MM.1S (cell line): ENCODE results near the gene CMIP.

ENCODE experiments used
- DNase-seq: peaks from one replicate; pipeline ENCODE4 v3.0.0-alpha.2; 2015
- H2AFZ ChIP-seq: fragments of 300-600 bp; sonication (generic); 2 replicates; pipeline ENCODE4 v1.6.0; 2016; ENCODE audit warnings: antibody characterized with exemption, low read length
- H3F3A ChIP-seq: fragments of 300-600 bp; sonication (generic); 2 replicates; pipeline ENCODE4 v1.6.1; 2016; ENCODE audit warnings: mild to moderate bottlenecking, antibody characterized with exemption, low read length, moderate library complexity, mixed read lengths; ENCODE audit not compliant: insufficient read depth
- H3K27ac ChIP-seq: fragments of 300-600 bp; sonication (generic); 2 replicates; pipeline ENCODE4 v1.5.1; 2016; ENCODE audit warnings: mild to moderate bottlenecking, low read length
- H3K27me3 ChIP-seq: fragments of 300-600 bp; sonication (generic); replicated peaks from 2 replicates; pipeline ENCODE4 v1.6.0; 2016; ENCODE audit warnings: low read length; ENCODE audit not compliant: insufficient read depth
- H3K36me3 ChIP-seq: fragments of 300-600 bp; sonication (generic); replicated peaks from 2 replicates; pipeline ENCODE4 v1.6.1; 2016; ENCODE audit warnings: mild to moderate bottlenecking, low read length, mixed read lengths; ENCODE audit not compliant: insufficient read depth
- H3K4me1 ChIP-seq: fragments of 300-600 bp; sonication (generic); 2 replicates; pipeline ENCODE4 v1.6.1; 2016; ENCODE audit warnings: low read length, mixed read lengths
- H3K4me2 ChIP-seq: fragments of 300-600 bp; sonication (generic); 2 replicates; pipeline ENCODE4 v1.6.0; 2016; ENCODE audit warnings: low read depth, low read length
- H3K4me3 ChIP-seq: fragments of 300-600 bp; sonication (generic); 2 replicates; pipeline ENCODE4 v1.5.1; 2016; ENCODE audit warnings: low read length, mixed read lengths
- H3K79me2 ChIP-seq: fragments of 300-600 bp; sonication (generic); 2 replicates; pipeline ENCODE4 v1.6.1; 2016; ENCODE audit warnings: mixed run types, low read length, mixed read lengths
- H3K9ac ChIP-seq: fragments of 300-600 bp; sonication (generic); 2 replicates; pipeline ENCODE4 v1.6.1; 2016; ENCODE audit warnings: low read length, mixed read lengths
- H3K9me2 ChIP-seq: fragments of 300-600 bp; sonication (generic); replicated peaks from 2 replicates; pipeline ENCODE4 v1.6.1; 2016; ENCODE audit warnings: mild to moderate bottlenecking, low read length, mixed read lengths; ENCODE audit not compliant: insufficient read depth
- H3K9me3 ChIP-seq: fragments of 300-600 bp; sonication (generic); replicated peaks from 2 replicates; pipeline ENCODE4 v1.6.1; 2016; ENCODE audit warnings: mild to moderate bottlenecking, low read length, mixed read lengths; ENCODE audit not compliant: insufficient read depth
- H4K20me1 ChIP-seq: fragments of 300-600 bp; sonication (generic); 2 replicates; pipeline ENCODE4 v1.6.1; 2016; ENCODE audit warnings: mild to moderate bottlenecking, low read length, moderate library complexity, mixed read lengths; ENCODE audit not compliant: insufficient read depth
- CTCF ChIP-seq: fragments of 300-600 bp; sonication (generic); IDR thresholded peaks from 2 replicates; pipeline ENCODE4 v1.5.1; 2016; ENCODE audit warnings: antibody characterized with exemption, low read length, mixed read lengths
- EZH2 ChIP-seq: fragments of 300-600 bp; sonication (generic); optimal IDR thresholded peaks from 2 replicates; pipeline ENCODE3; 2017; ENCODE audit warnings: low read depth, mild to moderate bottlenecking, antibody characterized with exemption, low read length, mixed read lengths
- EZH2phosphoT487 ChIP-seq: fragments of 300-600 bp; sonication (generic); IDR thresholded peaks from 2 replicates; pipeline ENCODE4 v1.6.1; 2018; ENCODE audit warnings: antibody characterized with exemption, low read length

The CMIP gene

GRCh38 chr16:81634380-81635062 is 189.9 kb downstream of the CMIP start:
- Histone ChIP-seq H2AFZ (no peak overlapping the region), H3K4me3 (no peak overlapping the region), H3K36me3 (no peaks in the 10 kb centered on the region), H3K9me3 (no peaks in the 10 kb centered on the region), H3K27ac (peak overlapping the region; percentile 79; the same call in 1 of the 2 replicates), H3K4me2 (peak overlapping the region; percentile 47; the same call in 1 of the 2 replicates), H3K79me2 (0 out of 2 replicates have a peak, but pooled peaks cover 4% of the 10 kb centered on the region), H4K20me1 (no peaks in the 10 kb centered on the region), H3K27me3 (no peaks in the 10 kb centered on the region), H3K9me2 (no peaks in the 10 kb centered on the region), H3K9ac (peak overlapping the region; percentile 28; the same call in 1 of the 2 replicates), H3F3A (peaks cover 12% of the 10 kb centered on the region; the same call in 1 of the 2 replicates), H3K4me1 (peaks cover 23% of the 10 kb centered on the region)
- no peak for DNase-seq
- TF ChIP-seq CTCF: no peak

- 0 out of 2 replicates have a peak, but pooled peaks cover 4% of the 10 kb centered on the region for H3K79me2 ChIP-seq
- H3K36me3 ChIP-seq: no peaks in the 10 kb centered on the region
- no peak overlapping the region for H2AFZ ChIP-seq
- no peak for DNase-seq
- peaks cover 23% of the 10 kb centered on the region for H3K4me1 ChIP-seq
- H3K9ac ChIP-seq: no peak overlapping the region
- H3K9me3 ChIP-seq: no peaks in the 10 kb centered on the region
- H3K4me3 ChIP-seq: no peak overlapping the region
- no peaks in the 10 kb centered on the region for H4K20me1 ChIP-seq
- H3K4me2 ChIP-seq: no peak overlapping the region
- H3K27me3 ChIP-seq: no peaks in the 10 kb centered on the region
- TF ChIP-seq EZH2: no peak
- TF ChIP-seq EZH2phosphoT487: no peak
- TF ChIP-seq CTCF: no peak
- H3F3A ChIP-seq: peaks cover 12% of the 10 kb centered on the region; the same call in 1 of the 2 replicates
- no peaks in the 10 kb centered on the region for H3K9me2 ChIP-seq
- no peak overlapping the region for H3K27ac ChIP-seq
These were observed 190.7 kb downstream of the CMIP start for GRCh38 chr16:81635063-81635937.

GRCh38 chr16:81636298-81636993 is 191.8 kb downstream of the CMIP start:
- Histone ChIP-seq H3K9me2 (no peaks in the 10 kb centered on the region), H3K4me2 (no peak overlapping the region), H3F3A (peaks cover 12% of the 10 kb centered on the region; the same call in 1 of the 2 replicates), H3K36me3 (no peaks in the 10 kb centered on the region), H3K9ac (no peak overlapping the region), H3K79me2 (0 out of 2 replicates have a peak, but pooled peaks cover 4% of the 10 kb centered on the region), H3K27ac (no peak overlapping the region), H3K4me1 (peaks cover 23% of the 10 kb centered on the region), H3K4me3 (no peak overlapping the region), H3K27me3 (no peaks in the 10 kb centered on the region), H2AFZ (no peak overlapping the region), H3K9me3 (no peaks in the 10 kb centered on the region), H4K20me1 (no peaks in the 10 kb centered on the region)
- no peak for DNase-seq
- TF ChIP-seq EZH2 (no peak), EZH2phosphoT487 (no peak), CTCF (no peak)
